Smooth muscle cell (in vitro differentiated cells): ENCODE results near the gene AP2B1. TPM values are rescaled to one million over a fixed set of nuclear protein-coding genes. Genes with fewer than 3 reads are reported as not detected.

Experiments used
- DNase-seq: peaks from one replicate; lab custom pipeline; 2025; ENCODE audit not compliant: unreplicated experiment; lab: John Stamatoyannopoulos, UW
- H2AFZ ChIP-seq: fragments of 200-600 bp; sonication (generic); 2 replicates; pipeline ENCODE4 v1.6.0; 2016; ENCODE audit warnings: antibody characterized with exemption, low read depth, mild to moderate bottlenecking
- H3F3A ChIP-seq: fragments of 200-600 bp; sonication (generic); 2 replicates; pipeline ENCODE4 v1.6.0; 2017; ENCODE audit warnings: antibody characterized with exemption, low read depth
- H3K27ac ChIP-seq: fragments of 200-600 bp; sonication (generic); 2 replicates; pipeline ENCODE4 v1.5.1; 2016; ENCODE audit warnings: low read depth, mild to moderate bottlenecking
- H3K27me3 ChIP-seq: fragments of 200-600 bp; sonication (generic); 2 replicates; pipeline ENCODE4 v1.6.1; 2016; ENCODE audit warnings: low read depth, mild to moderate bottlenecking
- H3K36me3 ChIP-seq: fragments of 200-600 bp; sonication (generic); 2 replicates; pipeline ENCODE4 v1.5.1; 2016; ENCODE audit warnings: low read depth
- H3K4me1 ChIP-seq: fragments of 200-600 bp; sonication (generic); 2 replicates; pipeline ENCODE4 v1.5.1; 2016; ENCODE audit warnings: low read depth
- H3K4me2 ChIP-seq: fragments of 200-600 bp; sonication (generic); 2 replicates; pipeline ENCODE4 v1.6.0; 2016; ENCODE audit warnings: mild to moderate bottlenecking
- H3K4me3 ChIP-seq: fragments of 200-600 bp; sonication (generic); 2 replicates; pipeline ENCODE4 v1.5.1; 2016; ENCODE audit warnings: mild to moderate bottlenecking
- H3K79me2 ChIP-seq: fragments of 200-600 bp; sonication (generic); 2 replicates; pipeline ENCODE4 v1.6.0; 2016; ENCODE audit warnings: low read depth, mild to moderate bottlenecking
- H3K9ac ChIP-seq: fragments of 200-600 bp; sonication (generic); 2 replicates; pipeline ENCODE4 v1.6.0; 2016; ENCODE audit warnings: low read depth
- H3K9me3 ChIP-seq: fragments of 200-600 bp; sonication (generic); replicated peaks from 2 replicates; pipeline ENCODE4 v1.5.1; 2016; ENCODE audit warnings: low read depth
- H4K20me1 ChIP-seq: fragments of 200-600 bp; sonication (generic); 2 replicates; pipeline ENCODE4 v1.6.0; 2016; ENCODE audit warnings: low read depth
- WGBS: methylation state at CpG from one replicate; pipeline ENCODE4 v1.1.7; 2016; ENCODE audit warnings: low lambda C conversion rate; 5-methylcytosine and 5-hydroxymethylcytosine counted together
- polyA plus RNA-seq: library from polyadenylated mRNA; unstranded; fragments of >200 nt; fragmentation: Nextera tagmentation; extraction: Ambion mirVana; gene quantifications from 2 replicates; pipeline ENCODE4 v1.2.1, GENCODE V29; 2016
- total RNA-seq: library from RNA; depleted of rRNA; stranded (reverse); fragments of >200 nt; gene quantifications from 2 replicates; pipeline ENCODE4 v1.2.3, GENCODE V29; 2014
- TF ChIP-seq, protein P1 (sequence below): fragments of 200-600 bp; sonication (generic); IDR thresholded peaks from 2 replicates; pipeline ENCODE4 v1.5.1; 2017; ENCODE audit warnings: borderline replicate concordance, mild to moderate bottlenecking, antibody characterized with exemption; ENCODE audit not compliant: insufficient read depth, poor library complexity, severe bottlenecking

Gene AP2B1
- total and polyA plus RNA-seq, 2 experiments from 2014 or later: 58.5 to 92.3 TPM

DNA sequence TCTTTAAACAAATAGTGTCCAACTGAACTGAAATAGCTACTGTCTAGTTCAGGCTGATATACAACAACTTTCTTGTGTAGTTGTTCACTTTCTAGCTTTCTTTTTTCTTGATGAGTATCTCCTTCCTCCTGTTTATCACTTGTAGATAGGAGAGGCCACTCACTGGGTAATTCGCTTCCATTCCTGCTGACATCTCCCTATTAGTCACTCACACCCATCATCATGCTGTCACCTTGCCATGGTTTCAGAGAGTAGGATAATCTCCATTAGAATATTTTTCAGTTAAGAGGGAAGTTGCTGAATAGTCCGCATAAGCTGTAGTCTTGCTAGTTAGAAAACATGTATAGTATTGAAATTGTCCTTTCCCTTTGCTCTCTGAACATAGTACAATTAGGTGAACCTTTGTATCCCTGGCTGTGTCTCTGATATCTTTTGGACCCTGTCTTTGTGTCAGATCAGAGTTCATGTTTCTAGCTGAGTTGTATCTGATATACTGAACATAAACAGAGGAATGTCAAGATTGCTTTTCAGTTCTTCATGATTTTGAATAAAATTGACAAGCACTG is 79.9 kb downstream of the AP2B1 start:
- H3K79me2 ChIP-seq: no peaks in the 10 kb centered on the region
- DNase-seq: no peak
- no peaks in the 10 kb centered on the region for H3K9me3 ChIP-seq
- peaks cover 13% of the 10 kb centered on the region for H3K36me3 ChIP-seq
- TF ChIP-seq, protein P1, sequence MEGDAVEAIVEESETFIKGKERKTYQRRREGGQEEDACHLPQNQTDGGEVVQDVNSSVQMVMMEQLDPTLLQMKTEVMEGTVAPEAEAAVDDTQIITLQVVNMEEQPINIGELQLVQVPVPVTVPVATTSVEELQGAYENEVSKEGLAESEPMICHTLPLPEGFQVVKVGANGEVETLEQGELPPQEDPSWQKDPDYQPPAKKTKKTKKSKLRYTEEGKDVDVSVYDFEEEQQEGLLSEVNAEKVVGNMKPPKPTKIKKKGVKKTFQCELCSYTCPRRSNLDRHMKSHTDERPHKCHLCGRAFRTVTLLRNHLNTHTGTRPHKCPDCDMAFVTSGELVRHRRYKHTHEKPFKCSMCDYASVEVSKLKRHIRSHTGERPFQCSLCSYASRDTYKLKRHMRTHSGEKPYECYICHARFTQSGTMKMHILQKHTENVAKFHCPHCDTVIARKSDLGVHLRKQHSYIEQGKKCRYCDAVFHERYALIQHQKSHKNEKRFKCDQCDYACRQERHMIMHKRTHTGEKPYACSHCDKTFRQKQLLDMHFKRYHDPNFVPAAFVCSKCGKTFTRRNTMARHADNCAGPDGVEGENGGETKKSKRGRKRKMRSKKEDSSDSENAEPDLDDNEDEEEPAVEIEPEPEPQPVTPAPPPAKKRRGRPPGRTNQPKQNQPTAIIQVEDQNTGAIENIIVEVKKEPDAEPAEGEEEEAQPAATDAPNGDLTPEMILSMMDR: no peak
- peaks cover 19% of the 10 kb centered on the region for H4K20me1 ChIP-seq
- H3K27me3 ChIP-seq: no peaks in the 10 kb centered on the region
- WGBS: 75% methylated on average over 2 of the region's 2 CpGs
- H3K9ac ChIP-seq: no peak overlapping the region
- no peaks in the 10 kb centered on the region for H3K4me1 ChIP-seq
- no peak overlapping the region for H3K4me2 ChIP-seq
- H3F3A ChIP-seq: no peaks in the 10 kb centered on the region
- H3K27ac ChIP-seq: no peak overlapping the region
- no peak overlapping the region for H3K4me3 ChIP-seq
- no peak overlapping the region for H2AFZ ChIP-seq

DNA sequence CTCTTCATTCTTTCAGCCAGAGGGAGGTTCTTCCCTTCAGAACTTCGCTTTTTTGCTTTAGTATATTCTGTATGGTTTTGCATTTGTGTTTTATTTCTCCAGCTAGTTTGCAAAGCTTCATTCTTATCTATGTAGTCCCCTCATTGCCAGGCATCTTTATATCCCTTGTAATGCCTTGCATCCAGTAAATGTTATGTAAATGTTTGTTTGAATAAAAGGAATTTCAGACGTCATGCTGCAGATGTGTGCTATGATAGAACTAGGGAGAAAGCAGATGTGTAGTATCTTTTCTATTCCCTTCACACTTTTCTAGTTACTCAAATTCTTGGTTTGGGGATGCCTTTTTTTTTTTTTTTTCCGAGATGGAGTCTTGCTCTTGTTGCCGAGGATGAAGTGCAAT is 81.7 kb downstream of the AP2B1 start:
- Histone ChIP-seq H3K4me1 (no peaks in the 10 kb centered on the region), H2AFZ (no peak overlapping the region), H3K9me3 (no peaks in the 10 kb centered on the region), H3K36me3 (peaks cover 9% of the 10 kb centered on the region), H3K79me2 (no peaks in the 10 kb centered on the region), H3K9ac (no peak overlapping the region), H3K27me3 (no peaks in the 10 kb centered on the region), H3K4me3 (no peak overlapping the region), H3K27ac (no peak overlapping the region), H3F3A (no peaks in the 10 kb centered on the region), H3K4me2 (no peak overlapping the region), H4K20me1 (peaks cover 12% of the 10 kb centered on the region)
- TF ChIP-seq, protein P1: no peak
- WGBS: 62% methylated on average over 4 of the region's 4 CpGs
- DNase-seq: no peak

DNA sequence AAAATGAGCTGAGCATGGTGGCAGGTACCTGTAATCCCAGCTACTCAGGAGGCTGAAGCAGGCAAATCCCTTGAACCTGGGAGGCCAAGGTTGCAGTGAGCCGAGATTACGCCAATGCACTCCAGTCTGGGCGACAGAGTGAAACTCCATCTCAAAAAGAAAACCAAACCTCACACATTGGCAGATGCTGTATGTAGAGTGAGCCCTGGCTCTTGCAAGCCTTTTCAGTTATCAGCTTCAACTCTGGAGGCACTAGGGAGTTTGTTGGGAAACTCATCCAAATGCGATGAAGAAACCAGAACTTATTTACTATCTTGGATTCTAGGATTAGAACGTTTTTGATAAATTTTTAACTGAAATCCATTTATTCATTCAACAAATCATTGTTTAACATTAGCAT is 87.4 kb downstream of the AP2B1 start:
- Histone ChIP-seq H4K20me1 (peaks cover 11% of the 10 kb centered on the region), H3K79me2 (peaks cover 5% of the 10 kb centered on the region), H3K4me3 (no peak overlapping the region), H3F3A (no peaks in the 10 kb centered on the region), H3K36me3 (peaks cover 12% of the 10 kb centered on the region), H3K27ac (no peak overlapping the region), H2AFZ (no peak overlapping the region), H3K27me3 (no peaks in the 10 kb centered on the region), H3K4me2 (no peak overlapping the region), H3K9ac (no peak overlapping the region), H3K4me1 (no peaks in the 10 kb centered on the region), H3K9me3 (no peaks in the 10 kb centered on the region)
- TF ChIP-seq, protein P1: no peak
- 85% methylated on average over 5 of the region's 5 CpGs for WGBS
- no peak for DNase-seq

DNA sequence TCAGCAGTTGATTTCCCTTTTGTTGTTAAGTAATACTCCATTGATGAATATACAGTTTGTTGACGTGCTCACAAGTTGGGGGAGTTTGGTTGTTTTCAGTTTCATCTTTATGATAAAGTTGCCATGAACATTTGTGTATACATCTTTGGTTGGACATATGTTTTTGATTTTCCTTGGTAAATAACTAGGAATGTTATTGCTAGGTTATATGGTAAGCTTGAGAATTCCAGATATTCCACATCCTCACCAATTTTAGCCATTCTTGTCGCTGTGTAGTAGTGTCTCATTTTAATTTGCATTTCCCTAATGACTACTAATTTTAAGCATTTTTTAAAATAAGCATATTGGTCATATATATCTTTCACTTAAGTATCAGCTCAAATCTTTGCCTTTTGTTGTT is 89.3 kb downstream of the AP2B1 start:
- DNase-seq: no peak
- Histone ChIP-seq H3K9me3 (no peaks in the 10 kb centered on the region), H3K79me2 (peaks cover 5% of the 10 kb centered on the region), H3K4me3 (no peak overlapping the region), H3F3A (no peaks in the 10 kb centered on the region), H4K20me1 (peaks cover 13% of the 10 kb centered on the region), H3K4me2 (no peak overlapping the region), H3K36me3 (peaks cover 12% of the 10 kb centered on the region), H3K9ac (no peak overlapping the region), H3K27ac (no peak overlapping the region), H3K4me1 (no peaks in the 10 kb centered on the region), H2AFZ (no peak overlapping the region), H3K27me3 (no peaks in the 10 kb centered on the region)
- 91% methylated on average over 2 of the region's 2 CpGs for WGBS
- TF ChIP-seq, protein P1: no peak
